NCI-H2081 treated with DMSO at 0.1 percent for 48 hours (cell line): ENCODE results near the gene LHFPL4.

ENCODE experiments used
- DNase-seq: peaks from one replicate; lab custom pipeline; 2025; lab: John Stamatoyannopoulos, UW

The LHFPL4 gene

GRCh38 chr3:9473496-9474065 is 80.0 kb downstream of the LHFPL4 start:
- DNase-seq = no peak

- no peak for DNase-seq
Measured at GRCh38 chr3:9469986-9470385, 83.6 kb downstream of the LHFPL4 start.

- DNase-seq = no peak
Measured at GRCh38 chr3:9468460-9468859, 85.2 kb downstream of the LHFPL4 start.

- DNase-seq = no peak
Measured at GRCh38 chr3:9467451-9467850, 86.2 kb downstream of the LHFPL4 start.

- no peak for DNase-seq
Measured at GRCh38 chr3:9455596-9456131, 98.0 kb downstream of the LHFPL4 start.

GRCh38 chr3:9452417-9452816 is 101.2 kb downstream of the LHFPL4 start:
- no peak for DNase-seq

GRCh38 chr3:9450991-9451390 is 102.6 kb downstream of the LHFPL4 start:
- DNase-seq = no peak

GRCh38 chr3:9450126-9450525 is 103.5 kb downstream of the LHFPL4 start:
- DNase-seq = no peak

- DNase-seq = no peak
Measured at GRCh38 chr3:9448643-9449042, 105.0 kb downstream of the LHFPL4 start.
